Activated CD4-positive, alpha-beta T cell treated with anti-CD3 and anti-CD28 coated beads, Interleukin-2, Interleukin-4, amounts not matched to agents 100 ng/mL and 50 ng/mL, durations not matched to agents 16 hours and 8 hours (primary cell): ENCODE measurements around the gene TMEM184B.
"Not testable (repeated sequence)": the region's sequence is repeated elsewhere in the genome, so short reads cannot be mapped to it uniquely, and the experiment has no call there.

Source experiments
- DNase-seq: peaks from one replicate; pipeline ENCODE4 v3.0.0-alpha.2; 2020; ENCODE audit warnings: low spot score

TMEM184B gene

GRCh38 chr22:38177926-38178604 is 94.7 kb downstream of the TMEM184B start:
- no peak for DNase-seq

GRCh38 chr22:38177571-38177925 is 95.3 kb downstream of the TMEM184B start:
- DNase-seq: not testable (repeated sequence)

- DNase-seq: no peak
These were observed 95.8 kb downstream of the TMEM184B start for GRCh38 chr22:38177044-38177443.

GRCh38 chr22:38176170-38176741 is 96.6 kb downstream of the TMEM184B start:
- DNase-seq: no peak

GRCh38 chr22:38175206-38176118 is 97.3 kb downstream of the TMEM184B start:
- DNase-seq: no peak

GRCh38 chr22:38174626-38175025 is 98.2 kb downstream of the TMEM184B start:
- DNase-seq: no peak

GRCh38 chr22:38173641-38173906 is 99.2 kb downstream of the TMEM184B start:
- no peak for DNase-seq

GRCh38 chr22:38172832-38173640 is 99.8 kb downstream of the TMEM184B start:
- DNase-seq: no peak

GRCh38 chr22:38171927-38172831 is 100.6 kb downstream of the TMEM184B start:
- no peak for DNase-seq

- no peak for DNase-seq
These were observed 102.3 kb downstream of the TMEM184B start for GRCh38 chr22:38170469-38170868.
